ENCODE results near the gene CCDC85C. TPM values are rescaled to one million over a fixed set of nuclear protein-coding genes. Genes with fewer than 3 reads are reported as not detected.

The CCDC85C gene
- total and polyA plus RNA-seq, 2 of the 4 experiments (the other 2 are of a cell fraction) = 16.0 to 19.0 TPM

- no CpG with 5 or more reads among the region's 2 CpGs for WGBS, 2 experiments (ENCODE audit: extremely low coverage in 2 of 2, insufficient read length in 1 of 2)
- Histone ChIP-seq H3K79me1 (ENCODE audit: low read depth in 1 of 2, low read length in 2 of 2) (peaks cover 19 to 96% of the 10 kb centered on the region in 2 experiments), H3K27me3 (ENCODE audit: control insufficient read depth, insufficient read depth, low read length) (no peaks in the 10 kb centered on the region), H2AFZ (replicated peaks; ENCODE audit: low read length, poor library complexity) (no peak overlapping the region), H4K91ac (ENCODE audit: insufficient read depth, low read depth, low read length) (no peak overlapping the region), H3K14ac (replicated peaks; ENCODE audit: low read depth, low read length) (no peak overlapping the region), H3K9me1 (ENCODE audit: insufficient read depth, low read length) (peaks cover 44% of the 10 kb centered on the region), H4K20me1 (ENCODE audit: insufficient read depth, low read length) (peaks cover 35% of the 10 kb centered on the region), H3K23ac (ENCODE audit: low read depth, low read length) (peak overlapping the region; percentile 51; the same call in 1 of the 2 replicates), H3K36me3 (ENCODE audit: control insufficient read depth, insufficient read depth, low read length) (no peaks in the 10 kb centered on the region), H3K4me1 (ENCODE audit: control insufficient read depth, insufficient read depth, low read length) (peaks cover 38% of the 10 kb centered on the region), H3K9me3 (ENCODE audit: control insufficient read depth, insufficient read depth, low read length) (no peaks in the 10 kb centered on the region), H2BK120ac (ENCODE audit: low read depth, low read length) (no peak overlapping the region), H2BK5ac (ENCODE audit: low read depth, low read length, poor library complexity, severe bottlenecking) (no peak overlapping the region), H3K27ac (ENCODE audit: insufficient read depth, low read length) (no peak overlapping the region), H3K4ac (ENCODE audit: low read depth, low read length) (peak overlapping the region; percentile 35), H3K9ac (ENCODE audit: low read depth, low read length) (no peak overlapping the region), H3K4me3 (ENCODE audit: insufficient read depth, low read depth, low read length) (no peak overlapping the region), H2AK9ac (replicated peaks; ENCODE audit: low read depth, low read length, poor library complexity) (no peak overlapping the region), H2BK20ac (ENCODE audit: low read depth, low read length) (peak overlapping the region; percentile 12; the same call in 1 of the 2 replicates), H3K4me2 (ENCODE audit: low read depth, low read length) (no peak overlapping the region), H3K56ac (ENCODE audit: extremely low read depth, insufficient read depth, low read length) (no peak overlapping the region), H4K5ac (ENCODE audit: low read depth, low read length) (no peak overlapping the region), H3K18ac (ENCODE audit: low read depth, low read length) (no peak overlapping the region), H2BK15ac (ENCODE audit: low read depth, low read length) (no peak overlapping the region), H2AK5ac (ENCODE audit: low read depth, low read length) (peak overlapping the region; percentile 81; the same call in 1 of the 2 replicates), H4K8ac (ENCODE audit: low read depth in 2 of 2, low read length in 2 of 2) (no peak overlapping the region)
- ATAC-seq (ENCODE audit: low read depth) = no peak
- POLR2A ChIA-PET (ENCODE audit: unreplicated experiment) = no interaction called here
- TF ChIP-seq FOS (IDR thresholded peaks at IDR 0.05; ENCODE audit: low read depth, low read length) (no peak), USF2 (IDR thresholded peaks at IDR 0.05; ENCODE audit: low read depth, low read length) (no peak), CTCF (conservative IDR thresholded peaks at IDR 0.05; ENCODE audit: low read depth, low read length) (no peak)
- intact Hi-C loops (cut with micrococcal nuclease) = no loop called here
- BruUV-seq (replicated peaks) = no TSS peak
- CTCF ChIA-PET = no interaction called here
- in situ Hi-C loops (cut with MboI; ENCODE audit: low sequenced_read_pairs) = no loop called here
- dilution Hi-C loops (cut with HindIII; ENCODE audit: low sequenced_read_pairs, unreplicated experiment) = no loop called here
- no peak for DNase-seq
These were observed 11.6 kb downstream of the CCDC85C start for GRCh38 chr14:99592394-99592793.
